GM12878 (cell line): ENCODE results near the gene SAC3D1.

ENCODE experiments used
- CTCF ChIP-seq, 3 experiments: IDR thresholded peaks in 2 of 3; conservative IDR thresholded peaks in 1 of 3; 2 replicates each; pipeline ENCODE4 v1.5.1; 2011; ENCODE audit warnings: low read depth in 3 of 3, low read length in 3 of 3, mild to moderate bottlenecking in 3 of 3, control low read depth in 2 of 3, moderate library complexity in 2 of 3, inconsistent platforms in 1 of 3, mixed read lengths in 1 of 3; ENCODE audit not compliant: control insufficient read depth in 2 of 3, insufficient read depth in 1 of 3; ENCODE audit errors: extremely low read depth in 1 of 3
- E4F1 ChIP-seq: fragments of 450-650 bp; IDR thresholded peaks from 2 replicates; pipeline ENCODE4 v1.6.1; 2018; ENCODE audit warnings: borderline replicate concordance, mild to moderate bottlenecking; ENCODE audit not compliant: partially characterized antibody
- IKZF1 ChIP-seq: fragments of 450-650 bp; conservative IDR thresholded peaks from 2 replicates; pipeline ENCODE4 v1.6.1; 2017; ENCODE audit warnings: antibody characterized with exemption, mild to moderate bottlenecking
- POLR2A ChIP-seq: IDR thresholded peaks from 2 replicates; pipeline ENCODE4 v1.6.1; 2011; ENCODE audit warnings: low read depth, mild to moderate bottlenecking, low read length

- no peak for TF ChIP-seq CTCF (IDR thresholded peaks at IDR 0.05 in 2 of 3, conservative IDR thresholded peaks at IDR 0.05 in 1 of 3; ENCODE audit: control insufficient read depth in 2 of 3, extremely low read depth in 1 of 3, insufficient read depth in 1 of 3, low read depth in 3 of 3, low read length in 3 of 3)
- no peak for TF ChIP-seq POLR2A
- TF ChIP-seq E4F1, result no peak
- TF ChIP-seq IKZF1, result no peak
Measured at GRCh38 chr11:65072631-65072966, 31.6 kb downstream of the SAC3D1 start.
